AG08396 (cell line): ENCODE measurements around the gene IL4.
A peak's percentile ranks its signal among the peaks of the same experiment; 100 is the strongest.
"Not testable (repeated sequence)": the region's sequence is repeated elsewhere in the genome, so short reads cannot be mapped to it uniquely, and the experiment has no call there.

ENCODE experiments used
- DNase-seq: peaks from one replicate; pipeline ENCODE4 v3.0.0; 2012; ENCODE audit warnings: low spot score, mixed read lengths

IL4 gene

GRCh38 chr5:132673939-132674630 is at the start of gene IL4:
Gene IL4, plus strand, starts transcription at chr5:132673989. Its CDS starts 62 bp downstream, at chr5:132674051.
- no peak for DNase-seq

- DNase-seq: no peak
Measured at GRCh38 chr5:132627470-132627869, 46.3 kb upstream of the IL4 start.

DNA sequence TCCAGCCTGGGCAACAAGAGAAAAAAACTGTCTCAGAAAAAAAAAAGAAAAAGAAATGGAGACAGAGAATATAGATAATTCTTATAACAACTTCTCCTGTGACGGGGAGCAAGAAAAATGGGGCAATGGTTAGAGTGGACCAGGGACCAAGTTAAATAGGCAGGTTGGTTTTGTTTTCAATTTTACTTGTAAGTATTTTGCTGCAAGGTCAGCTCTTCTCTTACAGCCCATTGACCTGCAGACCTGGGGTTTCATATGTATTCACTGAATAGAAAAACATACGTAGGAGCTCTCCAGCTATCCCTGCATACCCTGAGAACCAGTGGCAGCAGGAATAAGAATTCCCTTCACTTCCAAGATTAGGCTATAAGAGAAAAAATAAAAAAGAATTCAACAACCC is 45.0 kb upstream of the IL4 start:
- no peak for DNase-seq

- DNase-seq: no peak
Measured at GRCh38 chr5:132629230-132629944, 44.4 kb upstream of the IL4 start.

DNA sequence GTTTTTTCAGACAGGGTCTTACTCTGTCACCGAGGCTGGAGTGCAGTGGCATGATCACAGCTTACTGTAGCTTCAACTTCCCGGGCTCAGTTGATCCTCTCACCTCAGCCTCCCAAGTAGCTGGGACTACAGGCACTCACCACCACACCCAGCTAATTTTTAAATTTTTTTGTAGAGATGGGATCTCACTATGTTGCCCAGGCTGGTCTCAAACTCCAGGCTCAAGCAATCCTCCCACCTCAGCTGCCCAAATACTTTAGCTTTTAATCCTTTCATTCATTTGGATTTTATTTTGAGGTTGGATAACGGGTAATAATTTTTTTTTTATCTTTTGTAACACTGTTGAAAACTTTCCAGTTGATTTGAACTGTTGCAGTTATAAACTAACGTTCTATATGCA is 40.2 kb upstream of the IL4 start:
- not testable (repeated sequence) for DNase-seq

- DNase-seq: no peak
Measured at GRCh38 chr5:132635873-132636272, 37.9 kb upstream of the IL4 start.

GRCh38 chr5:132637241-132637640 is 36.5 kb upstream of the IL4 start:
- DNase-seq: no peak

DNA sequence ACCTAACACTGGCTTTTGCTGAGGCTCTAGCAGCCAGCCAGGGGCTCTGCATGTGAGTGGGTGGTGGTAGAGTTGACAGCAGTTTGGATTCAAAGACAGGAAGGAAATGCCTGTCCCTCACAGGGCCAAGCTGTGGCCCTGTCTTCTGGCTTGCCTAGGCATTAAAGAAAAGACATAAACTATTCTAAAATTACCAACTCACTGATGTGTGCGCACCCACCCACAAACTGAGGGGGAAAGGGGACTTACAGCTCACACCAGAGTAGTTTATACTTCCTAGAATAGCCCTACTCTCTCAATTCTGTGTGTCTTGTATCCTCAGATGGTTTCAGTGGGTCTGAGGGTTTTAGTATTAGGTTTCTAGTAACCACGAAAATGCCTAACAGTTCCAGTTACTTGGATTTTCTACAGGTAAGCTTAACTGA is 34.1 kb upstream of the IL4 start:
- DNase-seq: no peak

DNA sequence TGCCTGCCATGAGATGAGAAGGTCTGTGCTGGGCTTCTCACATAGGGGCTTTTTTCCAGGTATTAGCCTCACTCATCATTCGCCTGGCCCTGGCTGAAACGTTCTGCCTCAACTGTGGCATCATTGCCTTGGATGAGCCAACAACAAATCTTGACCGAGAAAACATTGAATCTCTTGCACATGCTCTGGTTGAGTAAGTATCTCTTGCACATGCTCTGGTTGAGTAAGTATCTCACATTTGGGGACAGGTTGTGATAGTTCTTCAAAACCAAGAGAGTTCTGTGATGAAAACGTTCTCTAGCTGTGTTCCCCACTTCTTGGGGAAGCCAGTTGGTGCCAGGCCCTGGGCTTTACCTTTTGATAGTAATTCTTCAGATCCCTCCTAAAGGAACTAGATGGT is 33.2 kb upstream of the IL4 start:
- no peak for DNase-seq

DNA sequence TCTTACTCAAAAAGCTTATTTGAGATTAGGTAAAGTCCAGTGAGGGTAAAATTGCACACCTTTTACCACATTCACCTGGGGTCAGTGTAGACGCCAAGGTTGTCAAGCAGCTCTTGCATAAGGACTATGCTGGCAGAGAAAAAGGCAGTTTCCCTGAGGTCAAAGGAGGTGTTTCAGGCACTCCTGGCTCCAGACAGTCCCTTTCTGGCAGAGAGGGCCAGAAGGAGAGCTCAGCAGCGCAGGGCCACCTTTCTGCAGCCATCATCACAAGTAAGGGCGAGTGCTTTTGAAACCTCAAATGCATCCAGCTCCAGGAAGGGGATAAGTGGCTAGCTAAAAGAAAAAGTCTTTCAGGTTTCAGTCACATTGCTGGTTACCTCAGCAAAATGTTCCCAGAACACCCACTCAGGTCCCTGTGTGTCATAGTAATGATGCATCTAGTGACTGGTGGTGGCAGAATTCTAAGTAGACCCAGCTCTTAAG is 32.5 kb upstream of the IL4 start:
- DNase-seq: no peak

DNA sequence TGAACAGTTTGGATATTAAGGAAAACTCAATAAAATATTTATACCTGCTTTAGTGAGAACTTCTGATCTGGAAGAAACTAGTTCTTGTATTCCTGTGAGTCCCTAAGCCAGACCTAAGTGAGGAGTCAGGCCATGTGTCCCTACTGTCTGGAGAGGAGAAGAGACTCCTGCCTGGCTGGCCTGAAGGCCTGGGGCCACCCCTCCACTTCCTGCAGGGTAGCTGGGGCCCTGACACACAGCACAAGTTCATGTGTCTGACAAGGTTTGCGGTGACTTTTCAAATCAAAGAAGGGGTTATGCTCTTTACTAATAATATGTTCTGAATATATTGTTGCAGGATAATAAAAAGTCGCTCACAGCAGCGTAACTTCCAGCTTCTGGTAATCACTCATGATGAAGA is 31.9 kb upstream of the IL4 start:
- no peak for DNase-seq

GRCh38 chr5:132644177-132644576 is 29.6 kb upstream of the IL4 start:
- no peak for DNase-seq

GRCh38 chr5:132646583-132647266 is 27.1 kb upstream of the IL4 start:
- no peak for DNase-seq

DNA sequence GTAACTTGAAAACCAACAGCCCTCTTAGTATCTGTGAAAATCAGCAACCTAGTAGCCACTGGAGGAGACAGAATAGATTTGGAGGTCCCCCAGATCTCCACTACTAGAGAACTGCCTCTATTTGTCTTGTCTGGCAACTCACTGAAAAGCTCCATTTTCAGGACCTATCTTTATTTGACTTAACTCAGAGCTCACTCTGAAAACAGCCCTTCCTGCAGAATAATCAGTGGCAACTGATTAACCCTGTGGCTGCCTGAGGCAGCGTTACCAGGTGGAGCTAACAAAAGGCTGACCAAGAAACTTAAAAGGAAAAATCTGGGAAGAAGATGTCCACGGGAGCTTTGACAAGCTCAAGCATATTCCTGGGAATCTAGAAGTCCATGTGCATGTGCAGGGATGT is 26.3 kb upstream of the IL4 start:
- DNase-seq: no peak

DNA sequence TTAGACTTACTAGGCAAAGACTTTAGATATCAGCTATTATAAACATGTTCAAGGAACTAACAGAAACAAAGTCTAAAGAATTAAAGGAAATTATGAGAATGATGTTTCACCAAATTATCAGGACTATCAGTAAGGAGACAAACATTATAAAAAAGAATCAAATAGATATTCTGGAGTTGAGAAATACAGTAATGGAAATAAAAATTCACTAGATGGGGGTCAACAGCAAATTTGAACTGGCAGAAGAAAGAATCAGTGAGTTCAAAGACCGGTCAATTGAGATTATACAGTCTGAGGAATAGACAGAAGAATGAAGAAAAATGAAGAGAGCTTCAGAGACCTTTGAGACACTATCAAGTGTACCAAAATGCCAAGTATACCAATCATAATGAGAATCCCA is 25.4 kb upstream of the IL4 start:
- no peak for DNase-seq

DNA sequence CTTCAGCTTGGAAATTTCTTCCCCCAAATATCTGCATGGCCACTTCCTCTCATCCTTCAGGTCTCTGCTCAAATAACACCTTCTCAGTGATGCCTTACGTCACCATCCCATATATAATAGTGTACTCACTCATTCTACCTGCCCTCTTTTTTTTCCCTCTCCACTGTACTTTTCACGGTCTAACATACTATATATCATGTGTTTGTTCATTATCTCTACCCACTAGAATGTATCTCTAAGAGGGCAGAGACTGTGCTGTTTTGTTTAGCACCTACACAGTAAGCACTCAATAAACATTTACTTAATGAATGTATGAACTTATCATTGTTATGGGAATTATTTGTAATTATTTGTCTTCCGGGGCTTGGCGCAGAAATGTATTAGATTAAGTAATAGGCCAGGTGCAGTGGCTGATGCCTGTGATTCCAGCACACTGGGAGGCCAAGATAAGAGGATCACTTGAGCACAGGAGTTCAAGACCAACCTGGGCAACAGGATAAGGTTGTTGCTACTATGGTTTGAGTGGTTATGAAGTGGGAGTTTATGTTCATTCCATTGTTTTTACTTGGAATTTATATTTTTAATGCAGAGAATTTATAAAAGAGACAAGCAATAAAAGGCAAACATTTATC is 21.8 kb upstream of the IL4 start:
- DNase-seq: no peak

- no peak for DNase-seq
Measured at GRCh38 chr5:132653716-132654115, 20.1 kb upstream of the IL4 start.

DNA sequence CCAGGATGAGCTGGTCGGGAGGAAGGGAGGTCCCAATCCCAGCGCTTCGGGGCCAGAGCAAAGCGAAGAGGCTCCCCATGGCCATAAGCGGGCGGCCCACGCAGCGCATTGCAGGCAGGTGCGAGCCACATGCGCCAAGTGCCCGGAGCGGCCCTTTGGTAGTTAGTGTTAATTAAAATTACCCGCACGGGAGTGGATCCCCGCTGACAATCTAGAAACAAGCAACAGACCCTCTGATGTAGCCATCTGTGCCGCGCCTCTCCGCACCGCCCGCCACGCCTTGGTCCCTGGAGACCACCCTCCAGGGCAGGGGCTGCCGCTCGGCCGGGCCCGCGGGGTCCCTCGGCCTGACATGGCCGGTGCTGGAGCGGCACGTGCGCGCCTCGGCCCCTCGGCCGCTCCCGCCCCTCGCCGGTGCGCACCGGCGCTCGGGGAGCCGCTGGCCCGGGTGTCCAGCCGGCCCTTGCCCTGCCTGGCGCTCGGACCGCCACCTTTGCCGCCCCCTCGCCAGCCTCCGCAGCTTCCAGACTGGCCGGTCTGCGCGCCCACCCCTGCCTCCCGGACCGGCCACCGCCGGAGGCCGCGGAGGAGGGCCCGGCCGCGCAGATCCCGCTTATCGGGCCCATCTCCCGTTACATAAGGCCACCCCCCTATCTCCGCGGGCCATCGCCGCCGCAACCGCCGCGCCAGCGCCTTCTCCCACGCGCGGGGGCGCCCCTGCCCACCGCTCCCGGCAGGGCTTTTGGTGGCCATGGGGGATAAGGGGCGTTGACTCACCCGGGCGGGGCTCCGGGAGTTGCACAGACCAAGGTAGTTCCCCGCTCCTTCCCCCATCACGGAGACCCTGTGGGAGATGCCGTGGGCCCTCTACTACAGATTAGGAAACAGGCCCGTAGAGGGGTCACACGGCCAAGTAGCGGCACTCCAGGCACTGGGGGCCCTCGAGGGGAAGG is 17.7 kb upstream of the IL4 start:
- DNase-seq: peak; percentile 51

GRCh38 chr5:132656774-132657355 is 16.9 kb upstream of the IL4 start:
- no peak for DNase-seq

- DNase-seq: no peak
Measured at GRCh38 chr5:132657676-132658380, 16.0 kb upstream of the IL4 start, which contains the start of gene IL13. Gene IL13, plus strand, starts transcription at chr5:132658173. Its CDS starts 14 bp downstream, at chr5:132658187.
